Thyroid gland (tissue), 4 donors: Measurements from ENCODE around the gene CD300A.

Experiments used
- POLR2A ChIP-seq, 2 donors: fragments of 450-650 bp; IDR thresholded peaks; one replicate each; pipeline ENCODE4 v1.6.1; 2017; ENCODE audit warnings: antibody characterized with exemption in 2 of 2, mild to moderate bottlenecking in 2 of 2, moderate library complexity in 1 of 2
- TF ChIP-seq, protein P1 (sequence below), 6 experiments: fragments of 200-600 bp in 3 of 6; fragments of 450-650 bp in 3 of 6; sonication (generic) in 3 of 6; IDR thresholded peaks; one replicate each; pipeline ENCODE4 v1.5.1; 2016 to 2019; ENCODE audit warnings: antibody characterized with exemption in 6 of 6, mild to moderate bottlenecking in 2 of 6, inconsistent platforms in 1 of 6, moderate library complexity in 1 of 6

- TF ChIP-seq, protein P1, sequence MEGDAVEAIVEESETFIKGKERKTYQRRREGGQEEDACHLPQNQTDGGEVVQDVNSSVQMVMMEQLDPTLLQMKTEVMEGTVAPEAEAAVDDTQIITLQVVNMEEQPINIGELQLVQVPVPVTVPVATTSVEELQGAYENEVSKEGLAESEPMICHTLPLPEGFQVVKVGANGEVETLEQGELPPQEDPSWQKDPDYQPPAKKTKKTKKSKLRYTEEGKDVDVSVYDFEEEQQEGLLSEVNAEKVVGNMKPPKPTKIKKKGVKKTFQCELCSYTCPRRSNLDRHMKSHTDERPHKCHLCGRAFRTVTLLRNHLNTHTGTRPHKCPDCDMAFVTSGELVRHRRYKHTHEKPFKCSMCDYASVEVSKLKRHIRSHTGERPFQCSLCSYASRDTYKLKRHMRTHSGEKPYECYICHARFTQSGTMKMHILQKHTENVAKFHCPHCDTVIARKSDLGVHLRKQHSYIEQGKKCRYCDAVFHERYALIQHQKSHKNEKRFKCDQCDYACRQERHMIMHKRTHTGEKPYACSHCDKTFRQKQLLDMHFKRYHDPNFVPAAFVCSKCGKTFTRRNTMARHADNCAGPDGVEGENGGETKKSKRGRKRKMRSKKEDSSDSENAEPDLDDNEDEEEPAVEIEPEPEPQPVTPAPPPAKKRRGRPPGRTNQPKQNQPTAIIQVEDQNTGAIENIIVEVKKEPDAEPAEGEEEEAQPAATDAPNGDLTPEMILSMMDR (IDR thresholded peaks at IDR 0.05), result no peak
- TF ChIP-seq POLR2A (IDR thresholded peaks at IDR 0.05), result no peak
Measured at GRCh38 chr17:74453665-74454196, 12.7 kb upstream of the CD300A start.
